ENCODE data around the gene KIAA1671. TPM values are rescaled to one million over a fixed set of nuclear protein-coding genes. Genes with fewer than 3 reads are reported as not detected.

KIAA1671 gene
- polyA plus RNA-seq, 1 donor (not counting 4 experiments of a cell fraction or from before 2014, with no cell fraction given) = 17.4 TPM

Small RNA genes within 50 kb of the gene (small RNA-seq; reads per million reads assigned to genes)
- 0 reads per million in 3 experiments for gene Z99916.2 (ENCODE audit: insufficient read length in 3 of 3, low read depth in 3 of 3, low replicate concordance in 1 of 3)

Other genes with a start within 250 kb of the KIAA1671 start
- gene PIWIL3, start 178.0 kb upstream of the KIAA1671 start, polyA plus RNA-seq = not detected in 3 replicates
- gene SGSM1, start 146.5 kb upstream of the KIAA1671 start, polyA plus RNA-seq = 0.01 to 0.03 TPM in 2 of 3 replicates, not detected in the other
- not detected in 3 replicates for gene LHFPL7, start 6.0 kb upstream of the KIAA1671 start, polyA plus RNA-seq
- gene CRYBB3, start 247.1 kb downstream of the KIAA1671 start, polyA plus RNA-seq = 0.06 TPM in 1 of 3 replicates, not detected in the others

All from keratinocyte (primary cell).